Measurements from ENCODE around the gene UVRAG.

- TF ChIP-seq, protein P1, sequence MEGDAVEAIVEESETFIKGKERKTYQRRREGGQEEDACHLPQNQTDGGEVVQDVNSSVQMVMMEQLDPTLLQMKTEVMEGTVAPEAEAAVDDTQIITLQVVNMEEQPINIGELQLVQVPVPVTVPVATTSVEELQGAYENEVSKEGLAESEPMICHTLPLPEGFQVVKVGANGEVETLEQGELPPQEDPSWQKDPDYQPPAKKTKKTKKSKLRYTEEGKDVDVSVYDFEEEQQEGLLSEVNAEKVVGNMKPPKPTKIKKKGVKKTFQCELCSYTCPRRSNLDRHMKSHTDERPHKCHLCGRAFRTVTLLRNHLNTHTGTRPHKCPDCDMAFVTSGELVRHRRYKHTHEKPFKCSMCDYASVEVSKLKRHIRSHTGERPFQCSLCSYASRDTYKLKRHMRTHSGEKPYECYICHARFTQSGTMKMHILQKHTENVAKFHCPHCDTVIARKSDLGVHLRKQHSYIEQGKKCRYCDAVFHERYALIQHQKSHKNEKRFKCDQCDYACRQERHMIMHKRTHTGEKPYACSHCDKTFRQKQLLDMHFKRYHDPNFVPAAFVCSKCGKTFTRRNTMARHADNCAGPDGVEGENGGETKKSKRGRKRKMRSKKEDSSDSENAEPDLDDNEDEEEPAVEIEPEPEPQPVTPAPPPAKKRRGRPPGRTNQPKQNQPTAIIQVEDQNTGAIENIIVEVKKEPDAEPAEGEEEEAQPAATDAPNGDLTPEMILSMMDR (IDR thresholded peaks at IDR 0.05): no peak
- TF ChIP-seq EZH2 (IDR thresholded peaks at IDR 0.05) (no peak), EZH2phosphoT487 (IDR thresholded peaks at IDR 0.05) (no peak)
Observed at GRCh38 chr11:76166314-76166713, 351.3 kb downstream of the UVRAG start.

All from neural progenitor cell (in vitro differentiated cells).